Karpas-422 (cell line): ENCODE data around the gene TBC1D16. TPM values are rescaled to one million over a fixed set of nuclear protein-coding genes. Genes with fewer than 3 reads are reported as not detected.

Experiments used
- DNase-seq: peaks from one replicate; pipeline ENCODE4 v3.0.0-alpha.2; 2015
- H2AFZ ChIP-seq: fragments of 200-600 bp; sonication (generic); 2 replicates; pipeline ENCODE4 v1.6.1; 2014; ENCODE audit warnings: antibody characterized with exemption, low read length, mixed read lengths
- H3K27ac ChIP-seq: fragments of 200-600 bp; sonication (generic); 2 replicates; pipeline ENCODE4 v1.5.1; 2014; ENCODE audit warnings: mild to moderate bottlenecking, low read length, moderate library complexity
- H3K27me3 ChIP-seq: fragments of 200-600 bp; sonication (generic); 2 replicates; pipeline ENCODE4 v1.6.1; 2014; ENCODE audit warnings: low read length, mixed read lengths
- H3K36me3 ChIP-seq: fragments of 200-600 bp; sonication (generic); 2 replicates; pipeline ENCODE4 v1.6.1; 2014; ENCODE audit warnings: low read length, mixed read lengths; ENCODE audit not compliant: insufficient read depth
- H3K4me1 ChIP-seq: fragments of 200-600 bp; sonication (generic); 2 replicates; pipeline ENCODE4 v1.6.1; 2014; ENCODE audit warnings: mild to moderate bottlenecking, low read length, mixed read lengths
- H3K4me2 ChIP-seq: fragments of 200-600 bp; sonication (generic); 2 replicates; pipeline ENCODE4 v1.6.1; 2014; ENCODE audit warnings: low read length, low read depth, mild to moderate bottlenecking; ENCODE audit not compliant: poor library complexity, severe bottlenecking
- H3K4me3 ChIP-seq: fragments of 200-600 bp; sonication (generic); 2 replicates; pipeline ENCODE4 v1.5.1; 2014; ENCODE audit warnings: mild to moderate bottlenecking, antibody characterized with exemption, low read length, mixed read lengths
- H3K79me2 ChIP-seq: fragments of 200-600 bp; sonication (generic); 2 replicates; pipeline ENCODE4 v1.6.1; 2014; ENCODE audit warnings: mild to moderate bottlenecking, low read length, mixed read lengths
- H3K9ac ChIP-seq: fragments of 200-600 bp; sonication (generic); 2 replicates; pipeline ENCODE4 v1.6.0; 2014; ENCODE audit warnings: low read length
- H3K9me2 ChIP-seq: fragments of 200-600 bp; sonication (generic), shearing (Covaris generic); replicated peaks from 2 replicates; pipeline ENCODE4 v1.6.0; 2014; ENCODE audit warnings: mild to moderate bottlenecking, low read length, moderate library complexity; ENCODE audit not compliant: insufficient read depth
- H3K9me3 ChIP-seq: fragments of 300-700, 200-600 bp; sonication (generic); 2 replicates; pipeline ENCODE4 v1.6.1; 2014; ENCODE audit warnings: low read length, mixed read lengths
- H4K20me1 ChIP-seq: fragments of 200-600 bp; sonication (generic); 2 replicates; pipeline ENCODE4 v1.6.1; 2014; ENCODE audit warnings: mild to moderate bottlenecking, antibody characterized with exemption, low read length, low read depth; ENCODE audit not compliant: insufficient read depth
- total RNA-seq: library from RNA; depleted of rRNA; stranded (reverse); fragments of >200 nt; shearing (Covaris generic); gene quantifications from 2 replicates; pipeline ENCODE4 v1.2.3, GENCODE V29; 2014; ENCODE audit warnings: low replicate concordance

Gene TBC1D16
- total RNA-seq, 1 experiment from 2014 or later = 0.22 TPM

- DNase-seq = no peak
- Histone ChIP-seq H3K36me3 (no peaks in the 10 kb centered on the region), H3K9me3 (no peaks in the 10 kb centered on the region), H3K4me1 (peaks cover 10% of the 10 kb centered on the region), H4K20me1 (no peaks in the 10 kb centered on the region), H3K4me3 (no peak overlapping the region), H3K27ac (no peak overlapping the region), H2AFZ (no peak overlapping the region), H3K9ac (no peak overlapping the region), H3K79me2 (no peaks in the 10 kb centered on the region), H3K9me2 (no peaks in the 10 kb centered on the region), H3K27me3 (no peaks in the 10 kb centered on the region), H3K4me2 (no peak overlapping the region)
Observed at GRCh38 chr17:79991924-79992648, 43.6 kb downstream of the TBC1D16 start.

- no peaks in the 10 kb centered on the region for H3K79me2 ChIP-seq
- H3K27ac ChIP-seq = no peak overlapping the region
- no peak overlapping the region for H2AFZ ChIP-seq
- no peaks in the 10 kb centered on the region for H3K27me3 ChIP-seq
- DNase-seq = peak; percentile 81
- H3K9ac ChIP-seq = no peak overlapping the region
- no peak overlapping the region for H3K4me3 ChIP-seq
- no peaks in the 10 kb centered on the region for H4K20me1 ChIP-seq
- no peaks in the 10 kb centered on the region for H3K9me3 ChIP-seq
- H3K4me2 ChIP-seq = no peak overlapping the region
- H3K36me3 ChIP-seq = no peaks in the 10 kb centered on the region
- no peaks in the 10 kb centered on the region for H3K9me2 ChIP-seq
- peaks cover 10% of the 10 kb centered on the region for H3K4me1 ChIP-seq
Observed at GRCh38 chr17:79991140-79991923, 44.3 kb downstream of the TBC1D16 start.

GRCh38 chr17:79990704-79991103 is 45.0 kb downstream of the TBC1D16 start:
- Histone ChIP-seq H4K20me1 (no peaks in the 10 kb centered on the region), H3K27ac (no peak overlapping the region), H3K36me3 (no peaks in the 10 kb centered on the region), H3K9me3 (no peaks in the 10 kb centered on the region), H3K9me2 (no peaks in the 10 kb centered on the region), H3K4me2 (no peak overlapping the region), H3K4me3 (no peak overlapping the region), H3K9ac (no peak overlapping the region), H3K79me2 (no peaks in the 10 kb centered on the region), H3K4me1 (peaks cover 10% of the 10 kb centered on the region), H3K27me3 (no peaks in the 10 kb centered on the region), H2AFZ (no peak overlapping the region)
- DNase-seq = no peak

- Histone ChIP-seq H3K79me2 (no peaks in the 10 kb centered on the region), H3K36me3 (no peaks in the 10 kb centered on the region), H3K9me2 (no peaks in the 10 kb centered on the region), H3K4me1 (peaks cover 10% of the 10 kb centered on the region), H3K27ac (no peak overlapping the region), H3K27me3 (no peaks in the 10 kb centered on the region), H3K9me3 (no peaks in the 10 kb centered on the region), H3K4me3 (no peak overlapping the region), H3K4me2 (no peak overlapping the region), H4K20me1 (no peaks in the 10 kb centered on the region), H3K9ac (no peak overlapping the region), H2AFZ (no peak overlapping the region)
- DNase-seq = no peak
Observed at GRCh38 chr17:79990051-79990592, 45.5 kb downstream of the TBC1D16 start.

GRCh38 chr17:79989106-79989835 is 46.4 kb downstream of the TBC1D16 start:
- Histone ChIP-seq H3K9ac (no peak overlapping the region), H3K4me2 (no peak overlapping the region), H2AFZ (no peak overlapping the region), H3K27me3 (no peaks in the 10 kb centered on the region), H3K79me2 (no peaks in the 10 kb centered on the region), H3K9me2 (no peaks in the 10 kb centered on the region), H3K4me1 (peaks cover 10% of the 10 kb centered on the region), H3K4me3 (no peak overlapping the region), H4K20me1 (no peaks in the 10 kb centered on the region), H3K9me3 (no peaks in the 10 kb centered on the region), H3K36me3 (no peaks in the 10 kb centered on the region), H3K27ac (no peak overlapping the region)
- no peak for DNase-seq

GRCh38 chr17:79988185-79988971 is 47.3 kb downstream of the TBC1D16 start:
- peaks cover 2% of the 10 kb centered on the region for H3K4me1 ChIP-seq
- H3K4me3 ChIP-seq = no peak overlapping the region
- no peak overlapping the region for H3K4me2 ChIP-seq
- no peaks in the 10 kb centered on the region for H4K20me1 ChIP-seq
- H2AFZ ChIP-seq = no peak overlapping the region
- no peaks in the 10 kb centered on the region for H3K9me2 ChIP-seq
- H3K9ac ChIP-seq = no peak overlapping the region
- no peaks in the 10 kb centered on the region for H3K27me3 ChIP-seq
- no peaks in the 10 kb centered on the region for H3K9me3 ChIP-seq
- no peaks in the 10 kb centered on the region for H3K79me2 ChIP-seq
- no peak for DNase-seq
- H3K36me3 ChIP-seq = no peaks in the 10 kb centered on the region
- no peak overlapping the region for H3K27ac ChIP-seq

- Histone ChIP-seq H3K36me3 (no peaks in the 10 kb centered on the region), H3K4me1 (no peaks in the 10 kb centered on the region; the same call in 1 of the 2 replicates), H4K20me1 (no peaks in the 10 kb centered on the region), H3K9me3 (no peaks in the 10 kb centered on the region), H3K27me3 (no peaks in the 10 kb centered on the region), H3K9me2 (no peaks in the 10 kb centered on the region), H3K79me2 (no peaks in the 10 kb centered on the region), H2AFZ (no peak overlapping the region), H3K27ac (no peak overlapping the region), H3K4me3 (no peak overlapping the region), H3K9ac (no peak overlapping the region), H3K4me2 (no peak overlapping the region)
- DNase-seq = no peak
Observed at GRCh38 chr17:79987935-79988184, 47.8 kb downstream of the TBC1D16 start.
